HG02678 (cell line): Measurements from ENCODE around the gene DCC.

Source experiments
- ATAC-seq: cut with Tn5 transposase; IDR thresholded peaks from one replicate; pipeline ENCODE4 v1.9.1; 2021; ENCODE audit warnings: mild to moderate bottlenecking, moderate library complexity; ENCODE audit not compliant: unreplicated experiment

Gene DCC

GRCh38 chr18:53018791-53019190, 678.8 kb downstream of the DCC start:
- ATAC-seq, result no peak

- ATAC-seq, result no peak
Observed at GRCh38 chr18:53025247-53025646, 685.2 kb downstream of the DCC start.

GRCh38 chr18:53028565-53028964, 688.6 kb downstream of the DCC start:
- no peak for ATAC-seq

- ATAC-seq, result no peak
Observed at GRCh38 chr18:53033128-53033527, 693.1 kb downstream of the DCC start.

- no peak for ATAC-seq
Observed at GRCh38 chr18:53038608-53039007, 698.6 kb downstream of the DCC start.

- no peak for ATAC-seq
Observed at GRCh38 chr18:53040286-53040685, 700.3 kb downstream of the DCC start.

- ATAC-seq, result no peak
Observed at GRCh38 chr18:53056064-53056463, 716.1 kb downstream of the DCC start.

- ATAC-seq, result no peak
Observed at GRCh38 chr18:53070788-53071187, 730.8 kb downstream of the DCC start.

GRCh38 chr18:53080687-53081086, 740.7 kb downstream of the DCC start:
- no peak for ATAC-seq

GRCh38 chr18:53093636-53094035, 753.6 kb downstream of the DCC start:
- no peak for ATAC-seq

GRCh38 chr18:53101536-53102105, 761.6 kb downstream of the DCC start:
- ATAC-seq, result no peak

- ATAC-seq, result no peak
Observed at GRCh38 chr18:53114441-53114840, 774.4 kb downstream of the DCC start.

- ATAC-seq, result no peak
Observed at GRCh38 chr18:53115876-53116585, 776.0 kb downstream of the DCC start.

- ATAC-seq, result no peak
Observed at GRCh38 chr18:53117851-53118250, 777.9 kb downstream of the DCC start.

GRCh38 chr18:53126210-53126609, 786.2 kb downstream of the DCC start:
- no peak for ATAC-seq

GRCh38 chr18:53131001-53131400, 791.0 kb downstream of the DCC start:
- no peak for ATAC-seq

GRCh38 chr18:53134711-53135110, 794.7 kb downstream of the DCC start:
- ATAC-seq, result no peak

- no peak for ATAC-seq
Observed at GRCh38 chr18:53135654-53136053, 795.7 kb downstream of the DCC start.

GRCh38 chr18:53139746-53140500, 799.9 kb downstream of the DCC start:
- ATAC-seq, result no peak

- ATAC-seq, result no peak
Observed at GRCh38 chr18:53142005-53142404, 802.0 kb downstream of the DCC start.

GRCh38 chr18:53147472-53147871, 807.5 kb downstream of the DCC start:
- ATAC-seq, result no peak

- no peak for ATAC-seq
Observed at GRCh38 chr18:53148123-53148522, 808.1 kb downstream of the DCC start.
